SIG-M5 (cell line): ENCODE measurements around the gene USP47.
"Not testable (repeated sequence)": the region's sequence is repeated elsewhere in the genome, so short reads cannot be mapped to it uniquely, and the experiment has no call there.

Experiments
- DNase-seq: peaks from one replicate; lab custom pipeline; 2025; lab: John Stamatoyannopoulos, UW

Gene USP47

DNA sequence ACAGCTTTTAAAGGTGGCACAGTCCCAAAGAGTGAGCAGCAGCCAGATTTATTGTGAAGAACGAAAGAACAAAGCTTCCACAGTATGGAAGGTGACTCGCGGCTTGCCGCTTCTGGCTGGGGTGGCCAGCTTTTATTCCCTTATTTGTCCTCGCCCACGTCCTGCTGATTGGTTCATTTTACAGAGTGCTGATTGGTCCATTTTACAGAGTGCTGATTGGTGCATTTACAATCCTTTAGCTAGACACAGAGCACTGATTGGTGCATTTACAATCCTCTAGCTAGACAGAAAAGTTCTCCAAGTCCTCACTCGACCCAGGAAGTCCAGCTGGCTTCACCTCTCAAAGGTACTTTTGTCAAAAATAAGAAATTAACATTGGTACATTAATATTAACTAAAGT lies 10.4 kb upstream of the USP47 start:
- DNase-seq = not testable (repeated sequence)

DNA sequence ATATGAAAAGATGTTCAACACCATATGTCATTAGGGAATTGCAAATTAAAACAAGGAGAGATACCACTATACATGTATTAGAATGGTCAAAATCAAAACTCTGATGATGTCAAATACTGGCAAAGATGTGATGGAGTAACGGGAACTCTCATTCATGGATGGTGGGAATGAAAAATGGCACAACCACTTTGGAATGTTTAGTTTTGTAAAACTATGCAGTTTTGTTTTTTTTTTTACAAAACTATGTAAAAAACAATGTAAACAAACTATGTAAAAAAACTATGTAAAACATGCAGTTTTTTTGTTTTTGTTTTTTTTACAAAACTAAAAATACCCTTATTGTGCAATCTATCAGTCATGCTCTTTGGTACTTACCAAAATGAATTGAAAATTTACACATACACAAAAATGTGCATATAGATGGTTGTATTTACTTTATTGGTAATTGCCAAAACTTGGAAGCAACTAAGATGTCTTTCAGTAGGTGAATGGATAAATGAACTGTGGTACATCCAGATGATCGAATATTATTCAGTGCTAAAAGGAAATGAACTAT lies 5.0 kb upstream of the USP47 start:
- no peak for DNase-seq

DNA sequence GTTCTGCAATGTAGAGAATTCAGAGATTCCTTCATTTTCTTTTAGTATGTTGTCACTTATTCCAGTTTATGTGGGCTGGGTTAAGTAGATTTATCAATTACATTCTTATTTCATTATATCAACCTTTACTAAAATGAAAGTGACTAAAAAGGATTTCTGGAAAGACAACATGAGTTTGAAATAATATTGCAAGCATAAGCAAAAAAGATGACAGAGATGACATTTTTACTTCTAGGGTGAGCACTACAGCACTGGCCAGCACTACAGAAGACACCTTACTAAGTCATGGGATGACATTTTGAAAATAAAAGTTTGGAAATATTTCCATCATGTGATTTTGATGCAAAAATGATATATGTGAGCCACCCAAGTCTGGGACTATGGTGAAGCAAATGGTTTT lies 2.1 kb upstream of the USP47 start:
- DNase-seq = no peak

DNA sequence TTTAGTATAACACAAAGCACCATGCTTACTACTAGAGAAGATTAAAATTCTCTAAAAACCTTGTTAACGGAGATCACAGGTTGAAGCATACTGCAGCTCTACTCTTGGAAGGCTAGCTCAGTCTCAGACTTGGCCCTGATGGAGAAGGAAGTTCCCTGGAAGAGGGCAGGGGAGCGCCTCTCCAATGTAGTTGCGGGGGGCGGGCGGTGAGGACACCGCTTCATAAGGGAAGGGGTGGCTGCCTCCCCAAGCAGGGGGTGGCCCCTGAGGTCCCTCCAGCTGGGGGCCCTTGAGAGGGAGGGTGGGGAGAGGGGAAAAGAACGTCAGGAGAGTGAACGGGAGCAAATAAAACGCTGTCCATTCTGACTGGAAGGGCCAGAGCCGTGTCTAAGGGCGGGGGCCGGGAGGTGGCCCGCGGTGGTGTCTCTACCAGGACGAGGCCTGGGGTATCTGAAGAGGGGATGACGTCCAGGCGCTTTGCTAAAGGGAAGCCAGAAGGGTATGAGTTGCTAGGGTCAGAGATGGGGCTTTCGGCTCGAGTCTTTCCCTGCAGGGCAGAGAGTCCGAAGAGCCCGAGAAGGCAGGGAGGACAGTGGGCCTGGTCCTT lies 553 bp upstream of the USP47 start:
- DNase-seq = no peak

DNA sequence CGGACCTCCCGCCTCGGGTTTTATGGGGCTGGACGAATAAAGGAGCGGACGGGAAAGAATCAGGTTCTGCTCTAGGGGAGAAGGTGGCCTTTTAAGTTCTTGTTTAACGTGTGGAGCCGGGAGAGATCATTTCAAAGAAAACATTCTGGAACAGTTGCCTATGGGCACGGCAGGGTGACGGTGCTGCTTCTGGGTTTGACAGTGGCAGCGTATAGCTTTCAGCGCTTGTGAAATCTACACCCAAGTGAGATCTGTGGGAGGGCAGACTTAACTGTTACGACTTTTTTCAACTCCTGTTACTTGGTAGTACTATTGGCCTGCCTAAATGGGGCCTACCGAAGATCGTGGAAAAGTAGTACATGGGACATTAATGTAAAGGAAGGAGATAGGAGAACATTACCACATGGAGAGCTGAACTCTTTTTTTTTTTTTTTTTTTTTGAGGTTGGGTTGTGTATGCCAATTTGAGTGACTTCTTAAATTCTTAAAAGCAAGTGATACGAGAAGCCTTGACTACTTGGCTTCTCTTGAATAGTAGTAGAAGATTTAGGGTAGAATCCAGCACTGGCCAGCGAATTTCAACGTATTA lies 743 bp downstream of the USP47 start:
- peak; percentile 61 for DNase-seq

DNA sequence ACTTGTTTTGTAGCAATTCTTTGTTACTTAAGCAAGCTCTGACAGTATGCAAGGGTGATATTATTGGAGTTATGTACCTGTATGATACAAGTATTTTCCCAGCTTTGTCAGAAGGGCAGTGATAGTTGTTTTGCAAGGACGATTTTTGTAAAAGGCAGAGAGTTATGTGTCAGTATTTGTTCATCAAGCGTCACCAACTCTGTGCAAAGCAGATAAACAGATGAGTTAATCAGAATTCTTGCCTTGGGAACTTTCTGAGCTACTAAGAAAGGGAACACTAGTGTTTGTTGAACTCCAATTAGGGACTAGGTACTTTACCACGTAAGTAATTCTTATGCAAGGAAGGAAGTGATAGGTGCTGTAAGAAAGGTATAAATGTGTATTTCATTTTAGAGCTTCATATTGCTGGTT lies 1.4 kb downstream of the USP47 start:
- no peak for DNase-seq

DNA sequence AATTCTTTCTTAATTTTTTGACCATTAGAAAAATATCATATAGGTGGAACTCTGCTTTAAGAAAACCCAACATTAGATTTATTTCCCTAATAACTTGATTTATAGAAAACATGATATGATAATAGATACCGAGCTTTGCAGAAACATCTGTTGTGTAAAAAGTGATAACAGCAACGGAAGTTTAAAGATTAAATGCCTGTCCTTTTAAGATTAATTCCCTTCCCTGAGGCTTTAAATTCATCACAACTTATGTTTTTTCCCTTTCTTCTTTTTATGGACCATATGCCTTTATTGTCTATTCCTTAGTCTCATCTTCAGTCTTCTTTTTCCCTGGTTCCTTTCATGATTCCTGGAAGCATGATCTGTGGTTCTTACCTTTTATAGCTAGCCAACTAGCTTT lies 1.9 kb downstream of the USP47 start:
- DNase-seq = no peak

DNA sequence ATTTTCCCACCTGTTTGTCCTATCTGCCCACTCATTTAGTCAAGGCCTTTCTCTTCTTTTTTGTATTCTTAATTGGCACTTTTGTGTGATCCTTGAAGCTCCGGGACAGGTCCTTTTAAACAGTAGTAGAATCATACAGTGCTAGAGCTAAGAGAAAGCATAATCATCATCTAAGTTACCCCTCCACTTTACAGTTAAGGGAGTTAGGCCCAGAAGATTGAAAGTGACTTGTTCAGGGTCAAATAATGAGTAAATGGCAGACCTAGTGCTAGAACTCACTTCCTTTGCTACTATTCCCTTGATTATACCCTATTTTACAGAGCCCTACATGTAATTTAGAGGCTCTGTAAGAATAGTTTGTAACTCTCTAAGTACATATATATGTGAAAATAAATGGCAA lies 2.5 kb downstream of the USP47 start:
- DNase-seq = no peak

DNA sequence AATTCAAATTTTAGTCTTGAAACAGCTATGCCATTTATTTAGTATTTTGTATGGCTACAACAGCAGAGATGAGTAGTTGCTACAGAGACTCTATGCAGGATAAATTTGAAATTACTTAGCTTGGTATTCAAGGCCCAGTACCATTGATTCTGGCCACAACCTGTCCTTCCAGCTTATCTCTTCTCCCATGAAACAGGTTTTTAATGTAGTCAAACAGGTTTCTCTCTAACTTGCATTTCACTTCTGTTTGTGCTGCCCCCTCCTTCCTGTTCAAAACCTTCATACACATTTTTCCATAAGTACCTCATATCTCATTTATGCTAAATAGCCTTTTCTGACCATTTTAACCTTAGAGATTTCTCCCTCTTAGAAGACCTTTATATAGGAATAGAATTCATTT lies 3.3 kb downstream of the USP47 start:
- no peak for DNase-seq

DNA sequence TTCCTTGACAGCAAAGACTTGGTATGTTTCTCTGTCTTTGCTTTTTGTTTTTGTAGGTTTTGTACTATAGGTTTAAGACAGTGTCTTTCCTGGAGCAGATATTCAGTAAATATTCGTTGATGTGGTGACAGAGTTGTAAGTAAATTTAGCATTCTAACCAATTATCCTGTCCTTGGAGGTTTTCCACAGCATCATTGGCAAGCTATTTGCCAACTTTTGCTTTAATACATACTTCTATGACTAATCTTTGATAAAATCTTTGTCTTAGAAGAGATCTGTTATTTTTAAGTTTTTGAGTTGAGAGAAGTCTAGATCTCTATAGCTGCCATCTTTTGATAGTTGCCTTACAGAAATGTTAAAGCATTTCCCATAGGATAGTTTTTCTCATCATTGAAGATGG lies 3.8 kb downstream of the USP47 start:
- no peak for DNase-seq

DNA sequence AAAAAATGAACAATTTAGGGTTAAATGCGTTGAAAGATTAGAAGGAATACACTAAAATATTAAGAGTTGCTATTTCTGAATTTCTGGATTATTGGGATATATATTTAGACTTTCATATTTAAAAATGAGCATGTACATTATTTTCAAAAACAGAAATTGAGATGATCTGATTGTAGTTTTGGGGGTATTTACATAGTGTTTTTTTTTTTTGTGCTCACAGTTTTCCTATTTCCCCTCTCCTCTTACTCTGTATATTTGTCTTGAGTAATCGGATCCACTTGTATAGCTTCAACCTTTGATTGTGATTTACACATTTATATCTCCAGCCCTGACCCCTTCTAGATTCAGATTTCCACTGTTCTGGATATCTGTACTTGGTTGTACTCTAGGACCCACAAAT lies 5.3 kb downstream of the USP47 start:
- DNase-seq = no peak

DNA sequence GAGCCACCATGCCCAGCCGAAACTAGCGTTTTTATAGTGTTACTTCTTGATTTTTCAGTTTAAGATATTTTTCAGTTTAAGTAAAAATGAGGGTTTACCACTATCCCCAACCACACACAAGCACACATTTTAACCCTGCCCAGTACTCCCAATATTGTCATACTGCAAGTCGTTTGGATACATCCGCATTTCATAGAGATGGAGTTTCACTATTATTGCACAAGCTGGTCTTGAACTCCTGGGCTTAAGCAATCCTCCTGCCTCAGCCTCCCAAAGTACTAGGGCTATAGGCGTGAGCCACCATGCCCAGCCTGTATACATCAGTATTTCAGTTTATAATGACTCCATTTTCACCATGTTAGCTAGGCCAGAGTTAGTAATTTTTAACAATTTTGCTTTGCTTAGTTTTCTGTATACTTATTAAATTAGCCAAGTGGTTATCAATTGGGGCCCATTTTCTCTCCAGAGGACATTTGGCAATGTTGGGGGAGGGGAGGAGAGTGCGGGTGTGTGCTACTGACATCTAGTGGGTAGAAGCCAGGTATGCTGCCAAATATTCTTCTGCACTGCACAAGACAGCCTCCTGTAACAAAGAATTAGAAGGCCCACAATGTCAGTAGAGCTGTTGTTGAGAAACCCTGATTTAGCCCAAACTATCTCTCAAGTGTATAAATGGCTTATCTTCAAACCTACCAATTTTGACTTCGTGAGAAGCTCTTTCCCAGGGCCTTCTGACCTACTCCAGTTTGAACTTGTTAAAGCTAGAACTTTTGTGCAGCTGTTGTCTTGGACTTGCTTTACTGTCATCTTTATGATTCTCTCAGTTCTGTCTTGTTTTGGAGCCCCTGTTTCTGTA lies 7.3 kb downstream of the USP47 start:
- peak; percentile 48 for DNase-seq

DNA sequence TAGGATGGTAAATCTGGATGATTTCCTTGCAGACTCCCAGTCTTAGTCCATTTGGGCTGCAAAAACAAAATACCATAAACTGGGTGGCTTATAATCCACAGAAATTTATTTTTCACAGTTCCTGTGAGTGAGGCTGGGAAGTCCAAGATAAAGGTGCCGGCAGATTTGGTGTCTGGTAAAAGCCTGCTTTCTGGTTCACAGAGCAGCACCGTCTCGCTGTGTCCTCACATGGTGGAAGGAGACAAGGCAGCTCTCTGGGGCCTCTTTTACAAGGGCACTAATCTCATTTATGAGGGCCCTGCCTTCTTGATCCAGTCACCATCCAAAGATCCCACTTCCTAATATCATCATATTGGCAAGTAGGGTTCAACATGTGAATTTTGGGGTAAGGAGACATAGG lies 8.9 kb downstream of the USP47 start:
- no peak for DNase-seq

DNA sequence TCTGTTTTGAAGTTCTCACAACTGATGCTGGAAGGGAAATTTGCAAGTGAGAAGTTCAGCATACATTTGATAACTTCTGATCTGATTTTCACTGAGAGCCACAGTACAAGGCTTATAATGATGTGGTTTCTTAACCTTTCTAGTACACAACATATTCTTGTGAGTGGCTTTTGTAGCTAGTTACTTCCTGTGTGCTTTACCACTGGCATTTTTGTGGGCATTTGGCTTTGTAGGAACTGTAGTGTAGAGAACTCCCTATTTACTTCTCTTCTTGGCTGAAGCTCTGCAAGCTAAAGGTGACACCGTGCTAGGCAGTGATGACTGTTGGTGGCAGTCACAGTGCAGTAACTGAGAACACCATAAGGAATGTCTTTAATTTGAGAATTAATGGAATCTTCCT lies 14.9 kb downstream of the USP47 start:
- DNase-seq = no peak

DNA sequence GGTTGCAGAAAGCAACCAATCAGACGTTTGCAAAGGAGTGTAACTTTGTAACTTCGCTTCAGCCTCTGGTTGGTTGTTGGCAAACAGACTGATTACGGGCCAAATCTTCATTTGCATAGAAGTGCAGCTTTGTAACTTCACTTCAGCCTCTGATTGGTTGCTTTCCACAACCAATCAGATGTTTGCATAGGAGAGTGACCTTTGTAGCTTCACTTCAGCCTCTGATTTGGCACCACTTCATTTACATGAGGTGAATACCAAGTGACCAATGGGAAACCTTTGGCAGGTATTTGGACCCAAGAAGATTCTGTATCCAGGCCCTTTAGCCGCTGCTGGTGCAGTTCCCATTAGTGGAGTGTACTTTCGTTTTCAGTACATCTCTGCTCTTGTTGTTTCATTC lies 16.0 kb downstream of the USP47 start:
- no peak for DNase-seq

DNA sequence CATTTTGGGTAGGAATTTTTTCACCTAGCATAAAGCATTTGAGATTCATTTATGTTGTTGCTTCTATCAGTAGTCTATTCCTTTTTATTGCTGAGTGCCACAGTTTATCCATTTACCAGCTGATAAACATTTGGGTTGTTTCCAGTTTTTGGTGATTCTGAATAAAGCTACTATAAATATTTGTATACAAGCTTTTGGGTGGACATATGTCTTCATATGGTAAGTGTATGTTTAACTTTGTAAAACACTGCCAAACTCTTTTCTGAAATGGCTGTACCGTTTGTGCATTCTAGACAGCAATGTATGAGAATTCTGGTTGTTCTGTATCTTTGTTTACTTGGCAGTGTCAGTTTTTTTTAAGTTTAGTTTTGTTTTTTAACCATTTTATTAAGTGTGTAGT lies 16.9 kb downstream of the USP47 start:
- DNase-seq = no peak

DNA sequence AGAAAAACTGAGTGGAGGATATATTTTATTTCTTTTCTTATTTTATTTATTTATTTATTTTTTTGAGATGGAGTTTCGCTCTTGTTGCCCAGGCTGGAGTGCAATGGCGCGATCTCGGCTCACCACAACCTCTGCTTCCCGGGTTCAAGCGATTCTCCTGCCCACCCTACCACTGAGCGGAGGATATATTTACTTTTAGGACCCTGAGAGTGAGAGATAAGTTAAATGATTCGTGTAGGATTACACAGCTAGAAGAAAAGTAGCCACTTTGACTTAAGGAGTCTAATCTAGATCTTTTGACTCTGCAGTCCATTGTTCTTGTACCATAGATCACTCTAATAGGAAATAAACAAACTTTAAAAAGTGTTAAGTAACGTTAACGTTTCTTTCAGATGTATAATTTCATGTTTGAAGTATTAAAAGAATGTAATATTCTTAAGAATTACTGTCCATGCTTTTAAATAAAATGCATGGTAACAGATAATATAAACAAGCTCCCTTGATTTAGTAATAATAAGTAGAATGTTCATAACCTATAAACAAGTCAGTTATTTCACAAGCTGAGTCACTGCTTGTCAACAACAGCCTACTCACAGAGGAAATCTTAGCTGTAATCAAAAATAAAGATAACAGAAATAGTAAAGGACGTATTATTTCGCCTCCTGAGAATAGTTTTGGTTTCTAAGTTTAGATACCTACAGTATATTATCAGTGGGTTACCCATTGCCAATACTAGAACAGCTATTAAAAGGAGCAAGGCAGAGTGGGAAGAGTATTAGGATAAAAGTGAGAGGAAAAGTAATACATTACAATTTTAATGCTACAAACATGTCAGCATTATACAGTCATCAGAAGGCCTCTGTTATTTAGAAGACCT lies 18.6 kb downstream of the USP47 start:
- DNase-seq = no peak

DNA sequence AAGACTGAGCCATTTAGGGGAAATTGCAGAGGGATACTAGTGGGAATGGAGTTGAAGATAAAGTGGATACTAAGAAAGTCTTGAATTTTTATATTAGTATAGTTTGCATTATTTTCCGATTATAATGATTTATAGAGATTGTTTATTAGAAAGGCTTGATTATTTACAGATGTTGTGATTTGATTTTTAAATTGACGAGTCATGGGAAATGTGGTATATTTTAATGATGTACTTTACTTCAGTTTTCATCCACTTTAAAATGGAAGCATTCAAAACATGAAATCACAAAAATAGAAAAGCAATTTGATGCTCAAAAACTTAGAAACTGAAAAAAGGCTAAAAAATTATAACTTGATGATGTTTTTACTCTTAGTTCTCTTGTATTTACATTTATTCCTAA lies 21.2 kb downstream of the USP47 start:
- no peak for DNase-seq

DNA sequence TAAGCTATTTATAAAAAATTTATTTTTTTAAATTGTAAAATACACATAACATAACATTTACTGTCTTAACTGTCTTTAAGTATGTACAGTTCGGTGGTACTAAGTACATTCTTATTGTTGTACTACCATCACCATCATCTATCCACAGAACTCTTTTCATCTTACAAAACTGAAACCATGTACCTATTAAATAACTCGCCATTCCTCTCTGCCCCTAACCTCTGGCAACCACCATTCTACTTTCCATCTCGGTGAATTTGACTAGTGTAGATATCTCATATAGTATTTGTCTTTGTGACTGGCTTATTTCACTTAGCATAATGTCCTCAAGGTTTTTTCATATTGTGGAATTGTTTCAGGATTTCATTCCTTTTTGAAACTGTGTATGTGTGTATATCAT lies 22.6 kb downstream of the USP47 start:
- DNase-seq = no peak

DNA sequence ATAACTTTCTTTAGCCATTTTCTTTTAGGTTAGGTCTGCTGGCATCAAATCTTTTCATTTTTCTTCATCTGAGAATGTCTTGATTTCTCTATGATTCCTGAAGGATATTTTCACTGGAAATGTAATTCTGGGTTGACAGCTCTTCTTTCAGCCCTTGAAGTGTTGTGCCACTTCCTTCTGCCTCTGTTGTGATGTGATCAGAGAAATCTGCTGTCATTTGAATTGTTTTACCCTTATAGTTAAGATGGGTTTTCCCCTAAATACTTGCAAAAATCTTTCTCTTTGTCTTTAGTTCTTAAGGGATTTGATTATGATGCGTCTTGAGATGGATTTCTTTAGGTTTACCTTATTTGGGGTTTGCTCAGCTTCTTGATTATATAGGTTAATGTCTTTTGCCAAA lies 23.0 kb downstream of the USP47 start:
- no peak for DNase-seq

DNA sequence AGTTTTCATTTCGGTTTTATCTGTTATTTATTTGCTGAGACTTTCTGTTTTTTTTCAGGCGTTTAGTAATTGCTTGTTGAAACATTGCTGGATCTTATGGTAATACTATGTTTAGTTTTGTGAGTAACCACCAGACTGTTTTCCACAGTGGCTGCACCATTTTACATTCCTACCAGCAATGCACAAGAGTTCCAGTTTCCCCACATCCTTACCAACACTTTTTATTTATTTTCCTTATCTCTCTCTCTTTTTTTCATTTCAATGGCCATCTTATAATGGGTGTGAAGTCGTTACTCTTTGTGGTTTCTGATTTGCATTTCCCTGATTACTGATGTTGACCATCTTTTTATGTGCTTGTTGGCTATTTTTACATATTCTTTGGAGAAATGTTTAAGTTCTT lies 23.7 kb downstream of the USP47 start:
- no peak for DNase-seq

DNA sequence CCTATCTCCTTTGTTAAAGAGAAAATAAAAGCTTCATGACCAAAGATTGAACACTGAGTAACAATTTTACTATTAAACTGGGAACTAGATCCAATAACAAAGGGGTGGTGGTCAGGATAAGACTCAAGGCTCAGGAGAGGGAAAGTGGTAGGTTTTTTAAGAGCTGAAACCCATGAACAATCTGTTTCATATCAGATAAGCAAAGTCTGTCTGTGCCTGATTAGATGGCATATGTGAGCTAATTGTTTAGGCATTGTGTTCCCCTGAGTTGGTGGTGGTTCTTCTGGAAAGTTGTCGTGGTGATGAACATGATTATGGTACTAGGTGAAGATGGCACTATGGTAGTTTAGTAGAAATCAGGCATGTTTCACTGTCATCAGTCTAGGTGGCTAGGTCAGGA lies 24.4 kb downstream of the USP47 start:
- DNase-seq = no peak
